ENCODE results near the gene FAM234B.

- TF ChIP-seq POLR2A (IDR thresholded peaks at IDR 0.05; ENCODE audit: low read length) (no peak), GATA1 (IDR thresholded peaks at IDR 0.05; ENCODE audit: low read depth, low read length) (no peak)
Observed at GRCh38 chr12:13093848-13094220, 49.7 kb downstream of the FAM234B start.
